Nephron (organoid): ENCODE measurements around the gene RYR2.

Experiments
- H3K27ac Mint-ChIP-seq, 3 experiments: 2 replicates each; pipeline ENCODE4 v1.8.0; 2020; ENCODE audit warnings: mixed read lengths in 3 of 3, mild to moderate bottlenecking in 2 of 3, moderate library complexity in 1 of 3
- H3K27me3 Mint-ChIP-seq: 2 replicates; pipeline ENCODE4 v1.8.0; 2021; ENCODE audit warnings: low read depth, mild to moderate bottlenecking, moderate library complexity, mixed read lengths
- H3K36me3 Mint-ChIP-seq: 2 replicates; pipeline ENCODE4 v1.8.0; 2020; ENCODE audit warnings: low read depth, mixed read lengths
- H3K4me1 Mint-ChIP-seq: 2 replicates; pipeline ENCODE4 v1.8.0; 2020; ENCODE audit warnings: mixed read lengths
- H3K4me3 Mint-ChIP-seq, 3 experiments: 2 replicates each; pipeline ENCODE4 v1.8.0; 2020; ENCODE audit warnings: mild to moderate bottlenecking in 3 of 3, mixed read lengths in 3 of 3, moderate library complexity in 2 of 3
- H3K9me3 Mint-ChIP-seq: 2 replicates; pipeline ENCODE4 v1.8.0; 2020; ENCODE audit warnings: mixed read lengths
- CTCF ChIP-seq, 3 experiments: fragments of 200-600 bp; sonication (generic); IDR thresholded peaks; one replicate each; pipeline ENCODE4 v1.5.0; 2021; ENCODE audit warnings: antibody characterized with exemption in 3 of 3; ENCODE audit not compliant: unreplicated experiment in 3 of 3

Gene RYR2

DNA sequence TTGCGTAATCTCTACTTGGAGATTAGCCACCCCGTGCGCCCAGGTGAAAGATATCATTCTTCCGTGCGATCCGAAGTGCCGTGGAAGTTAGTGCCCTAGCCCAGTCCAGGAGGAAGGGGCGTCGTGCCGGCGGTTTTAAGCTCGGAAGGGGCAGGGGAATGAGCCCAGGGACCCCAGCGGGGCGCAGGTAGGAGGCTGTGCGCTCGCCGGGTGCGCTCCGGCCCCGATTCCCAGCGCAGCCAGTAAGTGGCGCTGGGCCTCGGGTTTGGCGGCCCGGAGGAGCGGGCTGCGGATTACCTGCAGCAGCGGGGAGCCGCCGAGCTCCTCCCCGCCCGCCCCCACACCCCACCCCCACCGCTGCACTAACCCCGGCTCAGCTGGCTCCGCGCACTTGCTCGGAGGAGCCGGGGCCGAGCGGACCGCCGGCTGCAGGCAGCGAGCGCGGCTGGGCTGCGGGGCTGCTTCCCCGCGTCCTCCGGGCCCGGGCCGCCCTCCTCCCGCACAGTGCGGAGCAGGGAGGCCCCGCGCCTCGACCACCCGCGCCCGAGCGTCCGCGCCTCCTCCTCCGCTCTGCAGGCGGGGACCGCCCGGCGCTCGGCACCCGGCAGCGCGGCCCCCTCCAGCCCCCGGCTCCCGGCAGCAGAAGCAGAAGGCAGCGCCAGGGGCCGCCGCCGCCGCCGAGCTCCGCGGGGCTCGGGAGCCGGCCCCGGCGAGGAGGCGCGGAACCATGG, at the start of gene RYR2:
Gene RYR2 (plus strand): TSS at position 390 of the 731 bp plus-strand sequence. CDS start 338 bp downstream, at position 728.
- H3K4me3 Mint-ChIP-seq = peak within 1 kb of the TSS; percentile 80 to 95 (median 90)
- TF ChIP-seq CTCF (IDR thresholded peaks at IDR 0.05; ENCODE audit: unreplicated experiment in 3 of 3) = peak; percentile 60 to 71 (median 64)
- no peaks in the 10 kb centered on the region for H3K9me3 Mint-ChIP-seq
- H3K4me1 Mint-ChIP-seq = peaks cover 20% of the 10 kb centered on the region
- no peaks in the 10 kb centered on the region for H3K36me3 Mint-ChIP-seq
- peaks cover 19% of the 10 kb centered on the region for H3K27me3 Mint-ChIP-seq
- no peak within 1 kb of the TSS for H3K27ac Mint-ChIP-seq

- TF ChIP-seq CTCF (IDR thresholded peaks at IDR 0.05; ENCODE audit: unreplicated experiment in 3 of 3) = no peak
- peaks cover 4% of the 10 kb centered on the region for H3K27me3 Mint-ChIP-seq
- H3K36me3 Mint-ChIP-seq = no peaks in the 10 kb centered on the region
- H3K4me1 Mint-ChIP-seq = no peaks in the 10 kb centered on the region
- H3K4me3 Mint-ChIP-seq = no peak overlapping the region
- no peak overlapping the region for H3K27ac Mint-ChIP-seq
- peaks cover 22% of the 10 kb centered on the region for H3K9me3 Mint-ChIP-seq
These were observed 49.5 kb upstream of the RYR2 start for GRCh38 chr1:236992449-236992848.

DNA sequence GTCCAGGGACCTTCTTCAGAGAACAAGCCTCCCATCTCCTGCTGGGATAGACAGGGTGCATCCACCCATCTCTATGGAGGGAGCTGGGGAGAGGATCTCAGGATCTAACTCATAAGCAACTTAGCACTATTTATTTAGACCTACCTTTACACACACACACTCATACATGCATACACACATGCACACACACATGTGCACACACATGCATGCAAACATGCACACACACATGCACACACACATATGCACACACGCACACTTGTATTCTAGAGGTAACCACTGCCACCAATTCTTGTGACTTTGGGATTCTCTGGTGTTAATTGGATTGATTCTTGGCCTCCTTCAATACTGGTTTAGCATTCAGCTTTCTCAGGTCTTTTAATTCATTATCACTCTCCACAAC, 47.5 kb upstream of the RYR2 start:
- Mint-ChIP-seq H3K27me3 (peaks cover 4% of the 10 kb centered on the region), H3K36me3 (no peaks in the 10 kb centered on the region), H3K27ac (no peak overlapping the region), H3K4me3 (no peak overlapping the region), H3K9me3 (peaks cover 13% of the 10 kb centered on the region), H3K4me1 (peaks cover 7% of the 10 kb centered on the region)
- no peak for TF ChIP-seq CTCF (IDR thresholded peaks at IDR 0.05; ENCODE audit: unreplicated experiment in 3 of 3)

- no peak for TF ChIP-seq CTCF (IDR thresholded peaks at IDR 0.05; ENCODE audit: unreplicated experiment in 3 of 3)
- no peak overlapping the region for H3K4me3 Mint-ChIP-seq
- H3K27me3 Mint-ChIP-seq = peaks cover 4% of the 10 kb centered on the region
- H3K9me3 Mint-ChIP-seq = no peaks in the 10 kb centered on the region
- H3K36me3 Mint-ChIP-seq = no peaks in the 10 kb centered on the region
- peaks cover 7% of the 10 kb centered on the region for H3K4me1 Mint-ChIP-seq
- H3K27ac Mint-ChIP-seq = no peak overlapping the region
These were observed 44.6 kb upstream of the RYR2 start for GRCh38 chr1:236997361-236997760.

DNA sequence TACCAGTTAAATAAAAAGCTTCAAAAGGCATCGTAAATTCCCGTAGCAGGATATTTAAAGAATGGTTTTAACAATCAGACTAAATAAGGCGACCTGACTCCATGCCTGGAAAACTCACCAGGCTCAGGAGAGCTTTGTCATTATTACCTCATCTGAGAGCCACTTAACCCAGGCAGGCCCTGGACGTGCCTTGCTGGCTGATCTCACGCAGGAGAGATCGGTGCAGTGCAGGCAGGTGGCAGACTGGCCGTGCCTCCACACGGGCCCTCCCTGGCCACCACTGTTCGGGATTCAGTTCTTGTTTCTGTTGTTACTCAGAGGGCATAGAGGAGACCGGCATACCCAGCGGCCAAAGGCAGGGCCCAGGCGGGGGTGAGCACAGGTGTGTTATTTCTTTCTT, 44.1 kb upstream of the RYR2 start:
- Mint-ChIP-seq H3K36me3 (no peaks in the 10 kb centered on the region), H3K27me3 (peaks cover 4% of the 10 kb centered on the region), H3K9me3 (no peaks in the 10 kb centered on the region), H3K4me1 (peaks cover 7% of the 10 kb centered on the region), H3K27ac (no peak overlapping the region), H3K4me3 (no peak overlapping the region)
- no peak for TF ChIP-seq CTCF (IDR thresholded peaks at IDR 0.05; ENCODE audit: unreplicated experiment in 3 of 3)

DNA sequence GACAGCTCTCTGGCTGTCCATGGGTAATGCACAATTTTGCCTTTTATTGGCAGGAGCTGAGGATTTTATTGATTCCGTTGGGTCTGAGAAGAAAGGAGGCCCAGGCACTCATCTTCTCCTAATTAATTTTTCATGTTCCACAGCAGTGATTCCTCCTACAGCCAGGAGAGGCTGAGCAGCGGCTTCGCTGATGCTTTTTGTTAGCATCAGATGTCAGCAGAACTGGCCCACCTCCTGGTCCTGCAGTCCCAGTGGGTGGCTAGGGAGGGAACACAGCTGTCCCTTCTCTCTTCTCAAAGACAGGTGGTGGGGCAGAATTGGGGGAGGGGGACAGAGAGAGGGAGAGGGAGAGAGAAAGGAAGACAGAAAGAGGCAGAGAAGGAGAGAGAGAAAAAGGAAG, 43.4 kb upstream of the RYR2 start:
- H3K4me1 Mint-ChIP-seq = peaks cover 7% of the 10 kb centered on the region
- H3K27me3 Mint-ChIP-seq = peaks cover 4% of the 10 kb centered on the region
- H3K9me3 Mint-ChIP-seq = no peaks in the 10 kb centered on the region
- no peak overlapping the region for H3K4me3 Mint-ChIP-seq
- H3K36me3 Mint-ChIP-seq = no peaks in the 10 kb centered on the region
- no peak for TF ChIP-seq CTCF (IDR thresholded peaks at IDR 0.05; ENCODE audit: unreplicated experiment in 3 of 3)
- H3K27ac Mint-ChIP-seq = no peak overlapping the region
